A549 (cell line): Measurements from ENCODE around the gene BCR. TPM values are rescaled to one million over a fixed set of nuclear protein-coding genes. Genes with fewer than 3 reads are reported as not detected.

ENCODE experiments used
- ATAC-seq, 2 experiments: fragments of 200-7000 bp in 1 of 2; fragments of >200 bp in 1 of 2; cut with Nextera tagmentation in 1 of 2; cut with Tn5 transposase in 1 of 2; 3 replicates each; pipeline versions ENCODE4 v1.8.0 to v1.9.1; 2018 to 2020; ENCODE audit warnings: mild to moderate bottlenecking in 1 of 2, moderate library complexity in 1 of 2
- CTCF ChIA-PET: fragments of 300-600 bp; sonication (Branson Sonifier 250); formaldehyde crosslinking; extraction: SDS; loops from one replicate; lab custom pipeline; 2021; ENCODE audit warnings: antibody characterized with exemption, inconsistent platforms; lab: Yijun Ruan, JAX
- POLR2A ChIA-PET: fragments of 350-600 bp; formaldehyde crosslinking; extraction: SDS; loops from one replicate; lab custom pipeline; 2021; ENCODE audit warnings: antibody characterized with exemption, inconsistent platforms; lab: Yijun Ruan, JAX
- DNase-seq, 2 experiments: peaks; one replicate each; pipeline versions ENCODE4 v3.0.0 to v3.0.0-alpha.2; 2011 to 2016; ENCODE audit warnings: low read depth in 1 of 2, low spot score in 1 of 2
- FAIRE-seq: peaks from 2 replicates; lab custom pipeline; 2011; peaks lifted over from hg19 to GRCh38; lab: Jason Lieb, UNC
- H3K27ac ChIP-seq, 2 experiments: fragments of >200 bp; sonication (Bioruptor Twin); formaldehyde crosslinking; 3 replicates each; pipeline ENCODE4 v1.5.1; 2016 to 2017
- H3K4me1 ChIP-seq: fragments of >200 bp; sonication (Bioruptor Twin); formaldehyde crosslinking; 3 replicates; pipeline ENCODE4 v1.6.1; 2016
- H3K4me2 ChIP-seq: fragments of >200 bp; sonication (Bioruptor Twin); formaldehyde crosslinking; 3 replicates; pipeline ENCODE4 v1.6.1; 2016
- H3K4me3 ChIP-seq: fragments of >200 bp; sonication (Bioruptor Twin); formaldehyde crosslinking; 3 replicates; pipeline ENCODE4 v1.5.1; 2016
- H3K9me3 ChIP-seq: fragments of >200 bp; sonication (Bioruptor Twin); formaldehyde crosslinking; 3 replicates; pipeline ENCODE4 v1.6.1; 2016
- BHLHE40 ChIP-seq: IDR thresholded peaks from 2 replicates; pipeline ENCODE4 v1.6.1; 2012; ENCODE audit warnings: low read depth, low read length, inconsistent platforms
- CBX8 ChIP-seq: fragments of 200-600 bp; sonication (generic); IDR thresholded peaks from 2 replicates; pipeline ENCODE4 v1.6.1; 2016
- EHF ChIP-seq: fragments of 250-450 bp; sonication (Bioruptor Pico); IDR thresholded peaks from 2 replicates; pipeline ENCODE4 v1.5.0; 2020; ENCODE audit warnings: mild to moderate bottlenecking
- EHMT2 ChIP-seq: fragments of 200-600 bp; sonication (generic); IDR thresholded peaks from 2 replicates; pipeline ENCODE4 v1.6.1; 2016; ENCODE audit warnings: antibody characterized with exemption, low read depth, mild to moderate bottlenecking, moderate library complexity
- GATA3 ChIP-seq: IDR thresholded peaks from 2 replicates; pipeline ENCODE4 v1.6.1; 2012; ENCODE audit warnings: borderline replicate concordance
- HDAC2 ChIP-seq: fragments of 200-600 bp; sonication (generic); IDR thresholded peaks from 2 replicates; pipeline ENCODE4 v1.6.1; 2016
- HEYL ChIP-seq: fragments of 250-450 bp; sonication (Bioruptor Pico); IDR thresholded peaks from 2 replicates; pipeline ENCODE4 v1.8.0; 2021; ENCODE audit warnings: mild to moderate bottlenecking, moderate library complexity
- JUN ChIP-seq, 2 experiments: fragments of >200 bp; sonication (Bioruptor Twin); formaldehyde crosslinking; IDR thresholded peaks; 2 replicates in 1 of 2; 3 replicates in 1 of 2; pipeline ENCODE4 v1.6.1; 2016 to 2017
- MAX ChIP-seq: IDR thresholded peaks from 2 replicates; pipeline ENCODE4 v1.6.1; 2012
- NR3C1 ChIP-seq: fragments of >200 bp; sonication (Bioruptor Twin); formaldehyde crosslinking; IDR thresholded peaks from 3 replicates; pipeline ENCODE4 v1.6.1; 2017
- PBX3 ChIP-seq: IDR thresholded peaks from 2 replicates; pipeline ENCODE4 v1.6.1; 2012
- POLR2AphosphoS2 ChIP-seq: conservative IDR thresholded peaks from 2 replicates; pipeline ENCODE4 v1.6.1; 2012; ENCODE audit warnings: low read length, improper control_type of control experiment, inconsistent platforms
- RAD21 ChIP-seq, 2 experiments: fragments of >200 bp in 1 of 2; sonication (Bioruptor Twin) in 1 of 2; formaldehyde crosslinking in 1 of 2; IDR thresholded peaks in 1 of 2; conservative IDR thresholded peaks in 1 of 2; 2 replicates in 1 of 2; 3 replicates in 1 of 2; pipeline ENCODE4 v1.6.1; 2012 to 2018; ENCODE audit warnings: inconsistent platforms in 1 of 2
- REST ChIP-seq: fragments of 200-600 bp; sonication (generic); IDR thresholded peaks from 2 replicates; pipeline ENCODE4 v1.6.1; 2016; ENCODE audit warnings: antibody characterized with exemption, mild to moderate bottlenecking, moderate library complexity
- SREBF2 ChIP-seq: fragments of 450-650 bp; IDR thresholded peaks from 2 replicates; pipeline ENCODE4 v1.6.1; 2014; ENCODE audit warnings: mild to moderate bottlenecking, moderate library complexity
- USF2 ChIP-seq: fragments of 450-650 bp; IDR thresholded peaks from 2 replicates; pipeline ENCODE4 v1.6.1; 2014; ENCODE audit warnings: antibody characterized with exemption
- ZC3H11A ChIP-seq: fragments of 450-650 bp; IDR thresholded peaks from 2 replicates; pipeline ENCODE4 v1.6.1; 2014; ENCODE audit warnings: antibody characterized with exemption, mild to moderate bottlenecking
- ZFP36 ChIP-seq: fragments of 450-650 bp; IDR thresholded peaks from 2 replicates; pipeline ENCODE4 v1.6.1; 2014; ENCODE audit warnings: borderline replicate concordance; ENCODE audit not compliant: partially characterized antibody
- ZSCAN20 ChIP-seq: fragments of 250-450 bp; sonication (Bioruptor Pico); IDR thresholded peaks from 2 replicates; pipeline ENCODE4 v1.8.0; 2022; ENCODE audit warnings: mild to moderate bottlenecking, moderate library complexity
- WGBS: methylation state at CpG from one replicate; pipeline ENCODE4 v1.1.6; 2017; ENCODE audit errors: missing lambda C conversion rate; 5-methylcytosine and 5-hydroxymethylcytosine counted together
- polyA plus RNA-seq, 4 experiments: library from polyadenylated mRNA; depleted of rRNA in 3 of 4; stranded (reverse); fragments of >200 nt; fragmentation: RNase III in 1 of 4; extraction: RNeasy Plus Mini Kit Qiagen cat#74134 plus additional on column Dnase treatment in 1 of 4; gene quantifications; 2 replicates in 3 of 4; 3 replicates in 1 of 4; pipeline ENCODE4 v1.2.3, GENCODE V29; 2011 to 2017

Gene BCR
- polyA plus RNA-seq, 2 of the 4 experiments (the other 2 are of a cell fraction): 14.7 to 16.4 TPM

GRCh38 chr22:23283591-23284503 is 103.5 kb downstream of the BCR start (continued):
- TF ChIP-seq REST (no peak), EHF (CRISPR knock-in tag) (no peak), NR3C1 (no peak)

GRCh38 chr22:23284504-23285033 is 104.3 kb downstream of the BCR start:
- ChIA-PET POLR2A (no interaction called here), CTCF (interaction anchor here (0.8 to 7.5 kb wide), 3 partner anchors 8 to 109 kb away, joined by 3 to 186 read pairs (median 15); partner anchors contain the start of gene BCR)
- TF ChIP-seq JUN (IDR thresholded peaks at IDR 0.05) (no peak), BHLHE40 (no peak), ZSCAN20 (CRISPR knock-in tag) (no peak), HEYL (CRISPR knock-in tag) (no peak), SREBF2 (no peak), CBX8 (no peak), HDAC2 (no peak), EHMT2 (no peak), POLR2AphosphoS2 (no peak), GATA3 (no peak), ZFP36 (no peak), RAD21 (conservative IDR thresholded peaks at IDR 0.05 in 1 of 2, IDR thresholded peaks at IDR 0.05 in 1 of 2) (no peak), USF2 (no peak), PBX3 (no peak), MAX (no peak), ZC3H11A (no peak)

More at GRCh38 chr22:23284504-23285033, 104.3 kb downstream of the BCR start:
- H3K9me3 ChIP-seq: no peaks in the 10 kb centered on the region
- FAIRE-seq: no peak
- WGBS: 93% methylated on average over 8 of the region's 10 CpGs
- no peak for DNase-seq
- no peak overlapping the region for H3K4me2 ChIP-seq
- no peak overlapping the region for H3K4me3 ChIP-seq
- H3K4me1 ChIP-seq: peaks cover 17% of the 10 kb centered on the region; the same call in 2 of the 3 replicates
- ATAC-seq: no peak
- H3K27ac ChIP-seq: no peak overlapping the region
